Measurements from ENCODE around the gene EIF4E3.

EIF4E3 gene
- total RNA-seq, result 24.5 to 114 (median 60.6) reads per million in 9 experiments

- Mint-ChIP-seq H3K9me3 (no peaks in the 10 kb centered on the region), H3K27ac (peak within 1 kb of the TSS; percentile 95 to 97), H3K4me3 (peak within 1 kb of the TSS; percentile 94 to 97), H3K36me3 (ENCODE audit: insufficient read depth) (peaks cover 23% of the 10 kb centered on the region), H3K27me3 (no peaks in the 10 kb centered on the region), H3K4me1 (ENCODE audit: low read depth in 2 of 2) (peaks cover 66 to 74% of the 10 kb centered on the region in 2 donors)
- ATAC-seq (replicated peaks) (peak; percentile 48), DNase-seq (peak in 1 of 3 experiments; percentile 18)
Observed at GRCh38 chr3:71725271-71725991, at the start of gene EIF4E3. Gene EIF4E3, minus strand, starts transcription at chr3:71725402. Its CDS starts 35 bp downstream, at chr3:71725367.

- no peaks in the 10 kb centered on the region for H3K9me3 Mint-ChIP-seq
Observed at GRCh38 chr3:71771884-71772283, 46.7 kb upstream of the EIF4E3 start.

GRCh38 chr3:71771126-71771525 is 45.9 kb upstream of the EIF4E3 start:
- no peaks in the 10 kb centered on the region for H3K9me3 Mint-ChIP-seq
- no peak overlapping the region for H3K27ac Mint-ChIP-seq
- H3K4me1 Mint-ChIP-seq (ENCODE audit: low read depth in 2 of 2), result no peaks in the 10 kb centered on the region
- ATAC-seq (replicated peaks), result peak; percentile 81
- DNase-seq, result no peak
- H3K36me3 Mint-ChIP-seq (ENCODE audit: insufficient read depth), result peaks cover 3% of the 10 kb centered on the region
- no peak overlapping the region for H3K4me3 Mint-ChIP-seq
- peaks cover 20 to 44% of the 10 kb centered on the region in 2 donors for H3K27me3 Mint-ChIP-seq

More at GRCh38 chr3:71771884-71772283, 46.7 kb upstream of the EIF4E3 start:
- ATAC-seq (replicated peaks) (no peak), DNase-seq (no peak)
- Mint-ChIP-seq H3K4me3 (no peak overlapping the region), H3K36me3 (ENCODE audit: insufficient read depth) (peaks cover 3% of the 10 kb centered on the region), H3K27me3 (peaks cover 28 to 51% of the 10 kb centered on the region in 2 donors), H3K27ac (no peak overlapping the region), H3K4me1 (ENCODE audit: low read depth in 2 of 2) (no peaks in the 10 kb centered on the region)

DNA sequence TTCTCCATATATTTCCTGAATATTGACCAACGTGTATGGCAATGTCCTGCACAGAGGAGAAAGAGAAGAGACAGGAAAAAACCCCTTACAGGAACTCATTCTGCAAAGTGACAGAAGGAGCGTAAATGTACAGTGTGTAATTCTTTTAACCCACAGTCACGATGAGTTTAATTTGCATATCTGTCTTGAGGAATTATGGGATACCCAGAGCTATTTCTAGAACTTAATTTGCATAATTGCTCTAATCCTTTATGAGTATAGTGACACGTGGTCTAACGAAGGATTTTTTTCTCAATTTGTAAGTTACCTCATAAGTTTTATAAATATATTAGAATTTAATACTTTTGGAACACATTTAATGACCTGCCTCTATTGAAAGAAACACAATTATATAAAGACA is 38.2 kb upstream of the EIF4E3 start:
- H3K9me3 Mint-ChIP-seq, result no peaks in the 10 kb centered on the region
- H3K4me3 Mint-ChIP-seq, result no peak overlapping the region
- DNase-seq (no peak), ATAC-seq (replicated peaks) (no peak)
- H3K4me1 Mint-ChIP-seq (ENCODE audit: low read depth in 2 of 2), result no peaks in the 10 kb centered on the region
- H3K36me3 Mint-ChIP-seq (ENCODE audit: insufficient read depth), result no peaks in the 10 kb centered on the region
- peaks cover 20 to 35% of the 10 kb centered on the region in 2 donors for H3K27me3 Mint-ChIP-seq
- no peak overlapping the region for H3K27ac Mint-ChIP-seq

DNA sequence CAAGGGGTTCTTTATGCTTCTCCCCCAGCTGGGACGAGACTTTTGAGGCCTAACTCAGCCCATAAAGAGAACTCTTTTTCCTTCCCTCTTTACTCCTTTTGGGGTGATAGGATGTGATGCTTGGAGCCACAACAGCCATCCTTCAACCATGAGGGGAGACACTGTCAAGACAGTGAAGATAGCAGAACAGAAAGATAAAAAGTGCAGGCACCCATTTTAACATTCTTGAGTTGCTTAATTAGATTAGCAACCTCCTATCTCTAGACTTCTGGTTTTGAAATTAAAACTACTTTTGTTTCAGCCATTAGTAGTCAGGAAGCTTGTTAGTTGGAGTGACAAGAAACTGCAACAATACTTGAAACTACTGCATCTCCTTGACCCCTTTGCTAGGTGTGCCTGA is 34.9 kb upstream of the EIF4E3 start:
- H3K27ac Mint-ChIP-seq, result no peak overlapping the region
- no peak for DNase-seq
- ATAC-seq (replicated peaks), result no peak
- peaks cover 49 to 55% of the 10 kb centered on the region in 2 donors for H3K27me3 Mint-ChIP-seq
- no peak overlapping the region for H3K4me3 Mint-ChIP-seq
- H3K36me3 Mint-ChIP-seq (ENCODE audit: insufficient read depth), result no peaks in the 10 kb centered on the region
- H3K9me3 Mint-ChIP-seq, result no peaks in the 10 kb centered on the region
- H3K4me1 Mint-ChIP-seq (ENCODE audit: low read depth in 2 of 2), result no peaks in the 10 kb centered on the region

DNA sequence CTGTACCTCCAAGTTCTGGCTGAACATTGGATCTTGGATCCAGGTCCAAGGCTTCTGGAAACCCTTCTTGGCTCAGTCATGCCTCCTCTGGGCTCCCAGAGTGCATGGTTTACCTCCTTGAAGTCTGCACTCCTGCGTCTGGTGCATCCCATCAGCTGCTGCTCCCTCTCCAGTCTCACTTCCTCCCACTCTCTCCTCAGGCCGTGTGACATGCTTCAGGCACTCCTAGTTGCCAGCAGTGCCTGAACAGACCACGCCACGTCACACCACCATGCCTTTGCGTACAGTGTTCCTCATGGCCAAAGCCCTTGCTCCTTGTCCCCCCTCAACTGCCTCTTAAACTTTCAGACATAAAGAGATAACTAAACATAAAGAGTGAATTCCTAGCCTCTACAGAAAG is 34.2 kb upstream of the EIF4E3 start:
- DNase-seq, result no peak
- Mint-ChIP-seq H3K4me1 (ENCODE audit: low read depth in 2 of 2) (no peaks in the 10 kb centered on the region), H3K4me3 (no peak overlapping the region), H3K9me3 (no peaks in the 10 kb centered on the region), H3K27me3 (peaks cover 53 to 59% of the 10 kb centered on the region in 2 donors), H3K36me3 (ENCODE audit: insufficient read depth) (no peaks in the 10 kb centered on the region), H3K27ac (no peak overlapping the region)
- ATAC-seq (replicated peaks), result no peak

GRCh38 chr3:71758091-71758490 is 32.9 kb upstream of the EIF4E3 start:
- no peak overlapping the region for H3K27ac Mint-ChIP-seq
- H3K4me1 Mint-ChIP-seq (ENCODE audit: low read depth in 2 of 2), result no peaks in the 10 kb centered on the region
- no peak overlapping the region for H3K4me3 Mint-ChIP-seq
- ATAC-seq (replicated peaks) (no peak), DNase-seq (no peak)
- H3K9me3 Mint-ChIP-seq, result no peaks in the 10 kb centered on the region
- H3K36me3 Mint-ChIP-seq (ENCODE audit: insufficient read depth), result no peaks in the 10 kb centered on the region
- H3K27me3 Mint-ChIP-seq, result peaks cover 52 to 53% of the 10 kb centered on the region in 2 donors

DNA sequence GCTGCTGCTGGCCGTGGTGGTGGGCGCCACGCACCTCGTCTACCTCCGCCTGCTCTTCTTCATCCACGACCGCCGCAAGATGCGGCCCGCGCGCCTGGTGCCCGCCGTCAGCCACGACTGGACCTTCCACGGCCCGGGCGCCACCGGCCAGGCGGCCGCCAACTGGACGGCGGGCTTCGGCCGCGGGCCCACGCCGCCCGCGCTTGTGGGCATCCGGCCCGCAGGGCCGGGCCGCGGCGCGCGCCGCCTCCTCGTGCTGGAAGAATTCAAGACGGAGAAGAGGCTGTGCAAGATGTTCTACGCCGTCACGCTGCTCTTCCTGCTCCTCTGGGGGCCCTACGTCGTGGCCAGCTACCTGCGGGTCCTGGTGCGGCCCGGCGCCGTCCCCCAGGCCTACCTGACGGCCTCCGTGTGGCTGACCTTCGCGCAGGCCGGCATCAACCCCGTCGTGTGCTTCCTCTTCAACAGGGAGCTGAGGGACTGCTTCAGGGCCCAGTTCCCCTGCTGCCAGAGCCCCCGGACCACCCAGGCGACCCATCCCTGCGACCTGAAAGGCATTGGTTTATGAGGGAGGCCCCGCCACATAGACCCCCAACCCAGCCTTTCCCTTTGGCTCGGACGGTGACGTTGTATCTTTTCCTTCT is 29.5 kb upstream of the EIF4E3 start:
- ATAC-seq (replicated peaks) (no peak), DNase-seq (no peak)
- peak overlapping the region; percentile 79 to 83 for H3K4me3 Mint-ChIP-seq
- no peak overlapping the region for H3K27ac Mint-ChIP-seq
- no peaks in the 10 kb centered on the region for H3K4me1 Mint-ChIP-seq (ENCODE audit: low read depth in 2 of 2)
- peaks cover 48 to 53% of the 10 kb centered on the region in 2 donors for H3K27me3 Mint-ChIP-seq
- no peaks in the 10 kb centered on the region for H3K36me3 Mint-ChIP-seq (ENCODE audit: insufficient read depth)
- no peaks in the 10 kb centered on the region for H3K9me3 Mint-ChIP-seq

DNA sequence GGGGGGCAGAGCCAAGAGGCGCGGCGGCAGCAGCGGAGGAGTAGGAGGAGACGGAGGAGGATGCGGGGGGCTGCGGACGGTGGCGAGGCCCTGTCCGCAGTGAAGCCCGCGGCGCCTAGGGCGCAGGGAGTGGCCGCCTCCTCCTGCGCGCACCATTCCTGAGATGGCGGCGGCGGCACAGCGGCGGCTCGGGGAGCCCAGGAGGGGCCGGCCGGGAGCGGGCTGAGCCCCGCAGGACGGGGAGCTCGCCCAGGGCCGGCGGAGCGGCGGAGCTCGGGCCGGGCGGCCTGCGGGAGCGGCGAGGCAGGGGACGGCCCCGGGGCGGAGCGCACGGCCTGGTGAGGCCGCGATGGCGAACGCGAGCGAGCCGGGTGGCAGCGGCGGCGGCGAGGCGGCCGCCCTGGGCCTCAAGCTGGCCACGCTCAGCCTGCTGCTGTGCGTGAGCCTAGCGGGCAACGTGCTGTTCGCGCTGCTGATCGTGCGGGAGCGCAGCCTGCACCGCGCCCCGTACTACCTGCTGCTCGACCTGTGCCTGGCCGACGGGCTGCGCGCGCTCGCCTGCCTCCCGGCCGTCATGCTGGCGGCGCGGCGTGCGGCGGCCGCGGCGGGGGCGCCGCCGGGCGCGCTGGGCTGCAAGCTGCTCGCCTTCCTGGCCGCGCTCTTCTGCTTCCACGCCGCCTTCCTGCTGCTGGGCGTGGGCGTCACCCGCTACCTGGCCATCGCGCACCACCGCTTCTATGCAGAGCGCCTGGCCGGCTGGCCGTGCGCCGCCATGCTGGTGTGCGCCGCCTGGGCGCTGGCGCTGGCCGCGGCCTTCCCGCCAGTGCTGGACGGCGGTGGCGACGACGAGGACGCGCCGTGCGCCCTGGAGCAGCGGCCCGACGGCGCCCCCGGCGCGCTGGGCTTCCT is 28.8 kb upstream of the EIF4E3 start, which contains the start of gene GPR27:
TSS of gene GPR27 (plus strand) at position 155 of the 909 bp plus-strand sequence. CDS start at position 350, 195 bp downstream.
- Mint-ChIP-seq H3K4me1 (ENCODE audit: low read depth in 2 of 2) (no peaks in the 10 kb centered on the region), H3K27ac (no peak within 1 kb of the TSS), H3K36me3 (ENCODE audit: insufficient read depth) (no peaks in the 10 kb centered on the region), H3K4me3 (peak within 1 kb of the TSS; percentile 79 to 83), H3K9me3 (no peaks in the 10 kb centered on the region), H3K27me3 (peaks cover 48 to 54% of the 10 kb centered on the region in 2 donors)
- DNase-seq, result peak in 2 of 3 experiments; percentile 5 to 10
- peak; percentile 69 for ATAC-seq (replicated peaks)

DNA sequence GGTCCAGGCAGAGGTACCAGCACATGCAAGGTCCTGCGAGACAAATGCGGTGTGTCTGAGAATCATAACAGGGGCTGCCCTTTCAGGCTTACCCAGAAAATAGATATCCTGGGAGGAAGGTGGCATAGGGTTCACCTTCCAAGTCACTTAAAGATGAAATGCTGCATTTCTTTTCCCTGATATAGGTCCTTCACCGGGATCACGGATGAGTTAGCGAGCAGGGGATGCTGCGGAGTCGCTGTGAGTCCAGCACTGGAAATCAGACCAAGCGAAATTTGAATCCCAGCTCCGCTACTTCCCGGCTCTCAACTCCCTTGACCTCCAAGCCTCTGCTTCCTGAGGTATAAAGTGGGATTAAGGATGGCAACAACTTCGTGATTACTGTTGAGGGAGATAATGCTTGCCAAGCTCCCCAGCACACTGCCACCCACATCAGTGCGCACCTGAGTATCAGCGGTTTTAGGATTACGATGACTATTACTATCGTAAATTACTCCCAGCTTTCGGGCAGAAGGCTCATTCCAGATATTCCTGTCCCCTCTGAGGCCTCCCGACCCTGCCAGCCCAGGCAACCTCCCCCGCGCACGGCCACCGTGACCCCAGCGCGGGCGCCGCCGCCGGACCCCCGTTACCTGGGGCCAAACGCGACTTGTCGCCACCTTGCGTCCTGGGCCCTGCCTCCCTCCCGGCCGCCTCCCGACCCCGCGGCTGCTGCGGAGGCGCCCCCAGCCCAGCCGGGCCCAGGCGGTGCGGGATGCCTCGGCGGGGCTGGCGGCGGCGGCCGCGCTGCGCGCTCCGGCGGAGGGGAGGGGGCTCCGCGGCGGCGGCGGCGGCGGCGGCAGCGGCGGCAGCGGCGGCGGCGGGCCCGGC is 27.9 kb upstream of the EIF4E3 start:
- peaks cover 48 to 63% of the 10 kb centered on the region in 2 donors for H3K27me3 Mint-ChIP-seq
- peak; percentile 31 for ATAC-seq (replicated peaks)
- H3K27ac Mint-ChIP-seq, result no peak overlapping the region

DNA sequence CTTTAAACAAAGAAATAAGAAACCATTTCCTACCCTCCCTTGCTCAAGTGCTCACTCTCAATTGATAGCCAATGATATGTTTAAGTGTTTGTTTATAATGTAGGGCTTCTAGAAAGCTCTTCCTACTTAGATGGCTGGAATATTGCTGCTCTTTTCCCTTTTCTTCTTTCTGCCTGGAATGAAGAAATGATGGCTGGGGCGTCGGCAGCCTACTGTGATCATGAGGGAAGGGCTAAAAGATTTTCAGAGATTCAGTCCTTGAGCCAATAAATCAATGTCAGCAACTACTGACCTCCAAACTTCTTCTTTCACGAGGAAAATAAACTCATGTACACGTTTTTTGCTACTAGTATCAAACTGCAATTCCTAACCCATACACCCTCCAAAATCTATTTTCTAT is 26.4 kb upstream of the EIF4E3 start:
- peaks cover 37 to 52% of the 10 kb centered on the region in 2 donors for H3K27me3 Mint-ChIP-seq
- H3K4me3 Mint-ChIP-seq, result no peak overlapping the region
- H3K27ac Mint-ChIP-seq, result no peak overlapping the region
- no peaks in the 10 kb centered on the region for H3K36me3 Mint-ChIP-seq (ENCODE audit: insufficient read depth)
- ATAC-seq (replicated peaks), result no peak
- H3K4me1 Mint-ChIP-seq (ENCODE audit: low read depth in 2 of 2), result no peaks in the 10 kb centered on the region
- no peaks in the 10 kb centered on the region for H3K9me3 Mint-ChIP-seq
- DNase-seq, result no peak

More for the DNA sequence above, 27.9 kb upstream of the EIF4E3 start:
- DNase-seq, result no peak
- H3K36me3 Mint-ChIP-seq (ENCODE audit: insufficient read depth), result no peaks in the 10 kb centered on the region
- no peaks in the 10 kb centered on the region for H3K9me3 Mint-ChIP-seq
- H3K4me1 Mint-ChIP-seq (ENCODE audit: low read depth in 2 of 2), result no peaks in the 10 kb centered on the region
- peak overlapping the region; percentile 66 to 75 for H3K4me3 Mint-ChIP-seq

GRCh38 chr3:71744738-71745137 is 19.5 kb upstream of the EIF4E3 start:
- Mint-ChIP-seq H3K9me3 (peaks cover 7 to 8% of the 10 kb centered on the region in 2 donors), H3K4me1 (ENCODE audit: low read depth in 2 of 2) (no peaks in the 10 kb centered on the region), H3K27me3 (peaks cover under 1 to 13% of the 10 kb centered on the region in 2 donors), H3K27ac (no peak overlapping the region), H3K4me3 (no peak overlapping the region), H3K36me3 (ENCODE audit: insufficient read depth) (no peaks in the 10 kb centered on the region)
- ATAC-seq (replicated peaks), result no peak
- no peak for DNase-seq

Data from effector memory CD8-positive, alpha-beta T cell (primary cell).